Psoas muscle (tissue), 8 donors: ENCODE data around the gene FABP2. TPM values are rescaled to one million over a fixed set of nuclear protein-coding genes. Genes with fewer than 3 reads are reported as not detected.
"Not testable (repeated sequence)": the region's sequence is repeated elsewhere in the genome, so short reads cannot be mapped to it uniquely, and the experiment has no call there.

Source experiments
- ATAC-seq, 4 donors: fragments of 200-7000 bp; cut with Tn5 transposase; one replicate each; pipeline ENCODE4 v1.9.1; 2020; ENCODE audit warnings: moderate library complexity in 3 of 4, mild to moderate bottlenecking in 2 of 4
- DNase-seq, 2 donors: peaks; one replicate each; pipeline ENCODE4 v3.0.0-alpha.2; 2020
- H3K27ac ChIP-seq: fragments of 200-600 bp; one replicate; pipeline ENCODE4 v1.8.0; 2022
- H3K27me3 ChIP-seq, 3 donors: fragments of 200-600 bp in 1 of 3; one replicate each; pipeline versions ENCODE4 v1.6.1 to v1.8.0; 2013 to 2022; ENCODE audit warnings: low read length in 2 of 3, mild to moderate bottlenecking in 2 of 3, moderate library complexity in 1 of 3; ENCODE audit not compliant: insufficient read depth in 3 of 3
- H3K36me3 ChIP-seq, 2 donors: fragments of 200-600 bp in 1 of 2; one replicate each; pipeline versions ENCODE4 v1.6.1 to v1.8.0; 2013 to 2022; ENCODE audit warnings: low read depth in 1 of 2, mild to moderate bottlenecking in 1 of 2, moderate library complexity in 1 of 2; ENCODE audit not compliant: insufficient read depth in 1 of 2
- H3K4me1 ChIP-seq: fragments of 200-600 bp; one replicate; pipeline ENCODE4 v1.8.0; 2022
- H3K4me3 ChIP-seq: fragments of 200-600 bp; one replicate; pipeline ENCODE4 v1.8.0; 2022; ENCODE audit warnings: mild to moderate bottlenecking
- H3K9me3 ChIP-seq: fragments of 200-600 bp; one replicate; pipeline ENCODE4 v1.8.0; 2022
- WGBS, 3 donors: extraction: QIAGEN DNeasy Blood & Tissue Kit; methylation state at CpG; one replicate each; pipeline versions ENCODE4 v1.1.6 to v1.1.7; 2013; 5-methylcytosine and 5-hydroxymethylcytosine counted together
- intact Hi-C, 2 donors: fragments of 100-400 bp; cut with DNase I; formaldehyde crosslinking; loops; one replicate each; pipeline versions ENCODE4 v1.11.0 to v1.14.2; 2022
- polyA plus RNA-seq, 3 donors: library from polyadenylated mRNA; stranded (reverse); fragments of 200-250 nt; gene quantifications; one replicate each; pipeline ENCODE4 v1.2.3, GENCODE V29; 2013
- total RNA-seq, 4 donors: library from RNA; stranded (reverse); fragmentation: NEBNext Ultra II Directional in 2 of 4; extraction: Animal tissue kit (Norgen Biotek cat#: 25700) in 2 of 4; gene quantifications; one replicate each; pipeline versions ENCODE4 v1.2.1 to v1.2.4, GENCODE V29; 2021 to 2023
- TF ChIP-seq, protein P1 (sequence below): fragments of 200-600 bp; IDR thresholded peaks from one replicate; pipeline ENCODE4 v1.8.0; 2022; ENCODE audit warnings: antibody characterized with exemption
- donor health status: healthy with polysubstance abuse.
- donor health status: DM: no; HTN: no; CAD: no; lungs with moderate emphysema.
- donor health status: Bipolar disorder and iron deficiency.
- donor health status: healthy.
- donor health status: DM: yes; HTN: yes; CAD: no.
- donor health status: DM: no; HTN: no; CAD: no.
- donor health status: DM: no; HTN: no; CAD: no.
- donor health status: DM: yes; HTN: yes; CAD: no.

Gene FABP2
- total and polyA plus RNA-seq, 7 donors: 0.04 to 0.26 TPM; not detected in 5

DNA sequence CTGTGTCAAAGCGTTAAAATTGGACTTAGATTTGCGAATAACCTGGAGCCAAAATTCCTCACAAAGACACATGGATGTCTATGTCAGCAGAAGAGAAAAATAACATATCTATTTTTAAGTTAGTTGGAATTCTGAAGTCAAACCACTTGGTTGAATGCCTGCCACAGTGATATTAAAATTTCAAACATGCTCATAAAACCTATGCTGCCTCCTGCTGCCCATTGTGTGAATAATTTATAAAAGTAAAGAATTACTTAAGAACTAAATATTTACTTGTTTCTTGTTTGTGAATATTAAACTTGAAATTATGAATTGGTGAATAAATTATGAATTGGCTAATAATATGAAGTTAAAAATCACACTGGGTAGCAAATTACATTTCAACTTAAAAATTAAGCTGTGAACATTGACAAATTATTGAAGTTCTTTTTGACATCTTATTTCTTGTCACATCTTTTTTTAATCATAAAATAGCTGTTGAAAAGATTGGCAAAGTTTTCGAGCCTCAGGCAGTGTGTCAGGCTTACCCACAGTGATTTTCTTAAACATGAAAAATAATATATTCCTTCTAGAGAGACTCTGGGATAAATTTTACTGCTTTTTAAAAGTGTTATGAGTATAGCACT lies 35.4 kb downstream of the FABP2 start:
- WGBS, 3 donors: 15 to 19% (median 17%) methylated on average over 3 of the region's 3 CpGs
- intact Hi-C loops: loop anchor here (5.0 to 10.0 kb wide), 4 partner anchors 62 to 304 kb away; partner anchors contain the start of gene USP53 (in 1 of the 2)
- H3K36me3 ChIP-seq: peaks cover 0 to 13% of the 10 kb centered on the region in 2 donors
- ATAC-seq (peak; percentile 68 to 86 (median 82)), DNase-seq (no peak)
- peak overlapping the region; percentile 49 for H3K4me3 ChIP-seq
- TF ChIP-seq, protein P1, sequence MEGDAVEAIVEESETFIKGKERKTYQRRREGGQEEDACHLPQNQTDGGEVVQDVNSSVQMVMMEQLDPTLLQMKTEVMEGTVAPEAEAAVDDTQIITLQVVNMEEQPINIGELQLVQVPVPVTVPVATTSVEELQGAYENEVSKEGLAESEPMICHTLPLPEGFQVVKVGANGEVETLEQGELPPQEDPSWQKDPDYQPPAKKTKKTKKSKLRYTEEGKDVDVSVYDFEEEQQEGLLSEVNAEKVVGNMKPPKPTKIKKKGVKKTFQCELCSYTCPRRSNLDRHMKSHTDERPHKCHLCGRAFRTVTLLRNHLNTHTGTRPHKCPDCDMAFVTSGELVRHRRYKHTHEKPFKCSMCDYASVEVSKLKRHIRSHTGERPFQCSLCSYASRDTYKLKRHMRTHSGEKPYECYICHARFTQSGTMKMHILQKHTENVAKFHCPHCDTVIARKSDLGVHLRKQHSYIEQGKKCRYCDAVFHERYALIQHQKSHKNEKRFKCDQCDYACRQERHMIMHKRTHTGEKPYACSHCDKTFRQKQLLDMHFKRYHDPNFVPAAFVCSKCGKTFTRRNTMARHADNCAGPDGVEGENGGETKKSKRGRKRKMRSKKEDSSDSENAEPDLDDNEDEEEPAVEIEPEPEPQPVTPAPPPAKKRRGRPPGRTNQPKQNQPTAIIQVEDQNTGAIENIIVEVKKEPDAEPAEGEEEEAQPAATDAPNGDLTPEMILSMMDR: peak; percentile 81
- peak overlapping the region; percentile 77 for H3K27ac ChIP-seq
- no peaks in the 10 kb centered on the region for H3K27me3 ChIP-seq
- no peaks in the 10 kb centered on the region for H3K9me3 ChIP-seq
- peaks cover 55% of the 10 kb centered on the region for H3K4me1 ChIP-seq

DNA sequence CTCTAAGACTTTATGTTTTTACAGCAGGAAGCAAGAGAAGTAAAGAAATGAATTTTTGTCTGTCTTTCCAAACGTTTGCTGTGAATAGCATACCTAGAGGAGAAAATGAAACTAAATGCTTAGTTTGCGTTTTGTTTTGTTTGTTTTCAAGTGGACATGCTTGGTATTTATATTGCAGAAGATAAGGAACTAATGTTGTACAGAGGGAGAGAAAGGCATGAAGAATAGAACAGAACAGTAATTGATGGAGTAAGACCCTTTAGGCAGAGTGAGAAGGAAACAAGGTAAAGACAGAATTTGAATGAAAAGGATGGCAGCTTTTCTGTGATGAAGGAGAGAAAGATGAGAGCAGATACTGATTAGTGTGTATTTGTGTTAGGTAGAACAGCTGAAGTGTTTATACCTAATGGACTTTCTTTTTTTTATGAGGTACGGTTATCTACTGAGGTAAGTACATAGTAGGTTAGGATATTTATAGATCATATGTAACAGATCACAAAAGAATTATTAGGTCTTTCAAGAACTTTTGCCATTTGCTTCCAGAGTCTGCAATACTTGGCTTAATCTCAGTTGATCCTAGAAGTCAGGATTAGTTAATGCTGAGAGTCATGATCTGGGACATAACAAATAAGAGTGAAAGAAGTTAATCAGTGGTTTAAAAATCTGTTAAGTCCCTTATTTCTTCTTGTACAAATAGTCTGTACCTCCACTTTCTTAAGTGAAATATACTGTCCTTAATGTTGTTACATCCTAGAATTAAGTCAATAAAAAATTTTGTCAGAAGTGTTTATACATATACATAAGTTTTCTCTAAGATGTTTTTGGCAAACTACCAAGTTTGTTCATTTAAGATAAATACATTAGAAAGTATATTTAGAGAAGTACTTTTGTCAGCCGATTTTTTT lies 36.8 kb downstream of the FABP2 start:
- Histone ChIP-seq H3K4me3 (peak overlapping the region; percentile 49), H3K36me3 (peaks cover 0 to 15% of the 10 kb centered on the region in 2 donors), H3K9me3 (no peaks in the 10 kb centered on the region), H3K27ac (peak overlapping the region; percentile 77), H3K4me1 (peaks cover 64% of the 10 kb centered on the region), H3K27me3 (no peaks in the 10 kb centered on the region)
- DNase-seq: no peak
- intact Hi-C loops: loop anchor here (5.0 to 10.0 kb wide), 6 partner anchors 48 to 303 kb away; partner anchors contain the start of gene USP53 (in 1 of the 2)
- TF ChIP-seq, protein P1: no peak
- 13 to 21% (median 15%) methylated on average over 4 of the region's 4 CpGs for WGBS, 3 donors
- ATAC-seq: peak; percentile 37 to 43 (median 40)

DNA sequence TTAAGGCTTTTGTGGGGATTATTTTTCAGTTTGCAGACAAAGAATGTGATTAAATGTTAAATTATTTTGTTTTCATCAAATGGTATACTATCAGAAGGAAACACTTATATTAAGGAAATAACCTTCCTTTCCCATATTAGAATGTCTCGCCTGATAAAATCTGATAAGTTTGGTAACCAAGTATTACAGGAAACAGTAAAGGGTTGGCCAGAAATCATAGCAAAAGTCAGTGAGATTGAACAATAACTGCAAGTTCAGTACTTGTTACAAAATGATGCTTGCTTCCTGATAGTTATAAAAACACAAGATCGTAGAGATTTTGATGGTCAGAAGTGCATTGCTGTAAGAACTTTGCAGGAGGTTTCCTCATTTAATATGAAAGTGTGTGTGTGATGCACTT lies 40.5 kb downstream of the FABP2 start:
- DNase-seq (no peak), ATAC-seq (no peak)
- Histone ChIP-seq H3K27me3 (no peaks in the 10 kb centered on the region), H3K4me1 (peaks cover 52% of the 10 kb centered on the region), H3K27ac (no peak overlapping the region), H3K4me3 (no peak overlapping the region), H3K36me3 (peaks cover 0 to 10% of the 10 kb centered on the region in 2 donors), H3K9me3 (no peaks in the 10 kb centered on the region)
- TF ChIP-seq, protein P1: no peak
- WGBS, 3 donors: 72 to 80% (median 77%) methylated on average over 2 of the region's 2 CpGs
- intact Hi-C loops: loop anchor here (5.0 to 10.0 kb wide), 4 partner anchors 44 to 184 kb away; partner anchors contain the start of gene USP53 (in 1 of the 2)

DNA sequence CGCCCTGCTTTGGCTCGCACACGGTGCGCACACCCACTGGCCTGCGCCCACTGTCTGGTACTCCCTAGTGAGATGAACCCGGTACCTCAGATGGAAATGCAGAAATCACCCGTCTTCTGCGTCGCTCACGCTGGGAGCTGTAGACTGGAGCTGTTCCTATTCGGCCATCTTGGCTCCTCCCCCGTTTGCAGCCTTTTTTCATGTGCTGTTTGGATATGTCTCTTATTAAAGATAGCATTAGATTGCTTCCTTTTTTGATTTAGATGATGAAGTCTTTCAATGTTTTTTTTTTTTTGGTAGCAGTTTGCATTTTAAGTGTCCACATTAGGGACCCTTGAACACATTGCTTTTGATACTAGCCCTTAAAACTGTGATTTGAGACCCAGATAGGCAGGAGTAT lies 42.0 kb downstream of the FABP2 start:
- H3K4me1 ChIP-seq: peaks cover 39% of the 10 kb centered on the region
- not testable (repeated sequence) for H3K27ac ChIP-seq, ATAC-seq, H3K36me3 ChIP-seq, H3K27me3 ChIP-seq, DNase-seq, H3K9me3 ChIP-seq, H3K4me3 ChIP-seq
- intact Hi-C loops: loop anchor here (5.0 to 10.0 kb wide), 4 partner anchors 43 to 183 kb away; partner anchors contain the start of gene USP53 (in 1 of the 2)
- 95% methylated on average over 7 to 12 of the region's 12 CpGs for WGBS, 3 donors

DNA sequence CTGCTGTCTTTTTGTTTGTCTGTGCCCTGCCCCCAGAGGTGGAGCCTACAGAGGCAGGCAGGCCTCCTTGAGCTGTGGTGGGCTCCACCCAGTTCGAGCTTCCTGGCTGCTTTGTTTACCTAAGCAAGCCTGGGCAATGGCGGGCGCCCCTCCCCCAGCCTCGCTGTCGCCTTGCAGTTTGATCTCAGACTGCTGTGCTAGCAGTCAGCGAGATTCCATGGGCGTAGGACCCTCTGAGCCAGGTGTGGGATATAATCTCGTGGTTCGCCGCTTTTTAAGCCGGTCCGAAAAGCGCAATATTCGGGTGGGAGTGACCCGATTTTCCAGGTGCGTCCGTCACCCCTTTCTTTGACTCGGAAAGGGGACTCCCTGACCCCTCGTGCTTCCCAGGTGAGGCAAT lies 42.4 kb downstream of the FABP2 start:
- peaks cover 35% of the 10 kb centered on the region for H3K4me1 ChIP-seq
- WGBS, 3 donors: 84 to 93% (median 90%) methylated on average over 13 to 19 of the region's 19 CpGs
- H3K4me3 ChIP-seq, intact Hi-C loops, H3K9me3 ChIP-seq, ATAC-seq, H3K27ac ChIP-seq, H3K27me3 ChIP-seq, DNase-seq, H3K36me3 ChIP-seq: not testable (repeated sequence)
